ENCODE measurements around the gene ZDHHC19.

DNA sequence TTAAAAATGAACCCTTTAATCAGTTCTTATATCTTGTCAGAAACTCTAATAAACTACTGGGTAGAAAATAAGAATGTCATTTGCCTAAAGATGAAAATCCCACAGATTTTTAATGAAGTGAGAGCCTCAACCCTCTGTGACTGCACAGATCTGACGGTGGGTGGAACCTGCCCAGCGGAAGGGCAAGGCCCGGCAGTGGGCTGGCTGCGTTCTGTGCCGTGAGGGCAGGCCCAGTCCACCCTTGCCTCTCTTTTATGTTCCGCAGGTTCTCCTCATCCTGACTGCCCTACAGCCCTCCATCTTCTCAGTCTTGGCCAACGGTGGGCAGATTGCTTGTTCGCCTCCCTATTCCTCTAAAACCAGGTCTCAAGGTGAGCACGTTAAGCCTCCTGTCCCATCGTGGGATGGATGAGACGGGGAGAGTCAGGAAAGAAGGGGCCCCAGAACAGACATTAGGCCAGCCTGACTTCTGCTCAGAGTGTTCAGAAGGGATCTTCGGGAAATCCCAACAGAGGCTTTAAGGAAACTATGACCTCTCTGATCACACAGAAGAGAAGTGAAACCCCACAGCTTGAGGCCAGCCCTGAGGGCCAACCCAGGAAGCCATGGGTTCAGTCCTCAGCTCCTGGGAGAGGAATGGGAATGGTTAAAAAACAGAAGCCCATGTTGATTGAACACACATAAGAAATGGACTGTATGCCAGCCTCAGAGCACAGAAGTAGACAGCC is 21.1 kb upstream of the ZDHHC19 start:
- TF ChIP-seq, protein P1, sequence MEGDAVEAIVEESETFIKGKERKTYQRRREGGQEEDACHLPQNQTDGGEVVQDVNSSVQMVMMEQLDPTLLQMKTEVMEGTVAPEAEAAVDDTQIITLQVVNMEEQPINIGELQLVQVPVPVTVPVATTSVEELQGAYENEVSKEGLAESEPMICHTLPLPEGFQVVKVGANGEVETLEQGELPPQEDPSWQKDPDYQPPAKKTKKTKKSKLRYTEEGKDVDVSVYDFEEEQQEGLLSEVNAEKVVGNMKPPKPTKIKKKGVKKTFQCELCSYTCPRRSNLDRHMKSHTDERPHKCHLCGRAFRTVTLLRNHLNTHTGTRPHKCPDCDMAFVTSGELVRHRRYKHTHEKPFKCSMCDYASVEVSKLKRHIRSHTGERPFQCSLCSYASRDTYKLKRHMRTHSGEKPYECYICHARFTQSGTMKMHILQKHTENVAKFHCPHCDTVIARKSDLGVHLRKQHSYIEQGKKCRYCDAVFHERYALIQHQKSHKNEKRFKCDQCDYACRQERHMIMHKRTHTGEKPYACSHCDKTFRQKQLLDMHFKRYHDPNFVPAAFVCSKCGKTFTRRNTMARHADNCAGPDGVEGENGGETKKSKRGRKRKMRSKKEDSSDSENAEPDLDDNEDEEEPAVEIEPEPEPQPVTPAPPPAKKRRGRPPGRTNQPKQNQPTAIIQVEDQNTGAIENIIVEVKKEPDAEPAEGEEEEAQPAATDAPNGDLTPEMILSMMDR (IDR thresholded peaks at IDR 0.05; ENCODE audit: insufficient read depth, low read depth, low read length): no peak
- no peak for TF ChIP-seq EZH2 (IDR thresholded peaks at IDR 0.05; ENCODE audit: insufficient read depth, low read length)

Data from astrocyte (in vitro differentiated cells and primary cell).